HepG2 (cell line): Measurements from ENCODE around the gene KLHL12. TPM values are rescaled to one million over a fixed set of nuclear protein-coding genes. Genes with fewer than 3 reads are reported as not detected.

Experiments used
- CEBPB ChIP-seq: IDR thresholded peaks from 2 replicates; pipeline ENCODE4 v1.6.1; 2011; ENCODE audit warnings: low read depth, low read length, improper control_type of control experiment, borderline replicate concordance
- DMAP1 ChIP-seq: IDR thresholded peaks from 2 replicates; pipeline ENCODE4 v1.6.1; 2016
- EP300 ChIP-seq, 3 experiments: sonication (generic) in 1 of 3; formaldehyde crosslinking in 1 of 3; IDR thresholded peaks; 2 replicates each; pipeline versions ENCODE4 v1.5.1 to v1.6.1; 2011 to 2020; ENCODE audit warnings: low read depth in 2 of 3, low read length in 2 of 3, borderline replicate concordance in 1 of 3, improper control_type of control experiment in 1 of 3, mild to moderate bottlenecking in 1 of 3, missing genetic modification reagents in 1 of 3, moderate library complexity in 1 of 3
- GABPB1 ChIP-seq: IDR thresholded peaks from 2 replicates; pipeline ENCODE4 v1.6.1; 2016; ENCODE audit warnings: mild to moderate bottlenecking, missing genetic modification reagents, moderate library complexity, missing compliant biosample characterization
- GATAD2A ChIP-seq: IDR thresholded peaks from 2 replicates; pipeline ENCODE4 v1.6.1; 2016
- HNF4G ChIP-seq, 2 experiments: sonication (generic) in 1 of 2; formaldehyde crosslinking in 1 of 2; IDR thresholded peaks; 2 replicates each; pipeline versions ENCODE4 v1.4.0 to v1.6.1; 2011 to 2020; ENCODE audit warnings: borderline replicate concordance in 2 of 2, low read depth in 2 of 2, mild to moderate bottlenecking in 2 of 2, low read length in 1 of 2, missing genetic modification reagents in 1 of 2, moderate library complexity in 1 of 2
- IKZF5 ChIP-seq: IDR thresholded peaks from 2 replicates; pipeline ENCODE4 v1.6.1; 2018; ENCODE audit warnings: missing genetic modification reagents, mild to moderate bottlenecking, missing compliant biosample characterization
- MAF1 ChIP-seq: sonication (generic); formaldehyde crosslinking; IDR thresholded peaks from 2 replicates; pipeline ENCODE4 v1.5.0; 2020; ENCODE audit warnings: missing genetic modification reagents, borderline replicate concordance
- MTF1 ChIP-seq: sonication (generic); formaldehyde crosslinking; IDR thresholded peaks from 2 replicates; pipeline ENCODE4 v1.5.0; 2020; ENCODE audit warnings: missing genetic modification reagents
- NR2C2 ChIP-seq: sonication (generic); formaldehyde crosslinking; IDR thresholded peaks from 2 replicates; pipeline ENCODE4 v1.4.0; 2020; ENCODE audit warnings: missing genetic modification reagents, mild to moderate bottlenecking, moderate library complexity, borderline replicate concordance
- PAX8 ChIP-seq: sonication (generic); formaldehyde crosslinking; IDR thresholded peaks from 2 replicates; pipeline ENCODE4 v1.8.0; 2022; ENCODE audit warnings: mild to moderate bottlenecking, missing genetic modification reagents, borderline replicate concordance
- RAD51 ChIP-seq: fragments of 450-650 bp; IDR thresholded peaks from 2 replicates; pipeline ENCODE4 v1.6.1; 2016; ENCODE audit warnings: borderline replicate concordance
- SAFB2 ChIP-seq: sonication (generic); formaldehyde crosslinking; IDR thresholded peaks from 2 replicates; pipeline ENCODE4 v1.5.1; 2020; ENCODE audit warnings: missing genetic modification reagents, low read depth, mild to moderate bottlenecking, borderline replicate concordance
- SOX5 ChIP-seq: IDR thresholded peaks from 2 replicates; pipeline ENCODE4 v1.6.1; 2016; ENCODE audit warnings: borderline replicate concordance
- TCF7 ChIP-seq: sonication (generic); IDR thresholded peaks from 2 replicates; pipeline ENCODE4 v1.6.1; 2016; ENCODE audit warnings: antibody characterized with exemption, low read depth
- ZFP41 ChIP-seq: sonication (generic); formaldehyde crosslinking; IDR thresholded peaks from 2 replicates; pipeline ENCODE4 v1.4.0; 2020; ENCODE audit warnings: mild to moderate bottlenecking, missing genetic modification reagents, borderline replicate concordance
- ZFX ChIP-seq: sonication (generic); formaldehyde crosslinking; IDR thresholded peaks from 2 replicates; pipeline ENCODE4 v1.4.0; 2020; ENCODE audit warnings: mild to moderate bottlenecking, low read depth, missing genetic modification reagents, moderate library complexity
- ZNF12 ChIP-seq: sonication (generic); formaldehyde crosslinking; IDR thresholded peaks from 2 replicates; pipeline ENCODE4 v1.5.0; 2020; ENCODE audit warnings: missing genetic modification reagents
- ZNF335 ChIP-seq: sonication (generic); formaldehyde crosslinking; IDR thresholded peaks from 2 replicates; pipeline ENCODE4 v1.4.0; 2020; ENCODE audit warnings: missing genetic modification reagents
- ZNF572 ChIP-seq: sonication (generic); formaldehyde crosslinking; IDR thresholded peaks from 2 replicates; pipeline ENCODE4 v1.5.1; 2020; ENCODE audit warnings: mild to moderate bottlenecking, missing genetic modification reagents
- ZNF597 ChIP-seq: sonication (generic); formaldehyde crosslinking; IDR thresholded peaks from 2 replicates; pipeline ENCODE4 v1.5.0; 2020; ENCODE audit warnings: missing genetic modification reagents
- ZNF816 ChIP-seq: sonication (generic); formaldehyde crosslinking; IDR thresholded peaks from 2 replicates; pipeline ENCODE4 v1.8.0; 2022; ENCODE audit warnings: missing genetic modification reagents, mild to moderate bottlenecking, borderline replicate concordance
- polyA plus RNA-seq, 8 experiments: library from polyadenylated mRNA; depleted of rRNA in 3 of 8; stranded (reverse) in 7 of 8; unstranded in 1 of 8; fragments of >200 nt; fragmentation: Illumina TruSeq in 4 of 8; extraction: Trizol in 4 of 8; gene quantifications; 2 replicates each; pipeline versions ENCODE4 v1.2.1 to v1.2.3, GENCODE V29; 2011 to 2016; ENCODE audit warnings: low read depth in 4 of 8, missing spikeins in 1 of 8, mixed read lengths in 1 of 8; ENCODE audit not compliant: insufficient read depth in 1 of 8
- total RNA-seq, 5 experiments: library from RNA; depleted of rRNA; stranded (reverse); fragments of >200 nt; fragmentation: Illumina TruSeq; extraction: Trizol; gene quantifications; 2 replicates each; pipeline ENCODE4 v1.2.3, GENCODE V29; 2016; ENCODE audit warnings: low read depth in 1 of 5
- TF ChIP-seq, protein P1 (sequence below): sonication (generic); formaldehyde crosslinking; IDR thresholded peaks from 2 replicates; pipeline ENCODE4 v1.8.1; 2022; ENCODE audit warnings: mild to moderate bottlenecking, missing genetic modification reagents
- TF ChIP-seq, protein P2 (sequence below): sonication (generic); formaldehyde crosslinking; conservative IDR thresholded peaks from 2 replicates; pipeline ENCODE4 v1.5.0; 2020; ENCODE audit warnings: missing genetic modification reagents

KLHL12 gene
- total and polyA plus RNA-seq, 2 of the 13 experiments (the other 11 are each of a cell fraction or from before 2014, with no cell fraction given): 19.2 to 25.2 TPM

GRCh38 chr1:202862679-202863560 lies 64.1 kb downstream of the KLHL12 start (continued):
- TF ChIP-seq IKZF5 (0 out of 2 replicates have a peak, but pooled peaks have one; percentile 19), DMAP1 (no peak), NR2C2 (CRISPR knock-in tag) (peak; percentile 65; the same call in 1 of the 2 replicates), GATAD2A (CRISPR knock-in tag) (no peak), ZNF597 (CRISPR knock-in tag) (no peak), PAX8 (no peak), ZNF572 (CRISPR knock-in tag) (no peak), MAF1 (CRISPR knock-in tag) (no peak), ZNF816 (CRISPR knock-in tag) (no peak), HNF4G (IDR thresholded peaks at IDR 0.05; ENCODE audit: borderline replicate concordance, low read depth, low read length) (peak; percentile 89), HNF4G (CRISPR knock-in tag; IDR thresholded peaks at IDR 0.05; ENCODE audit: borderline replicate concordance, low read depth) (peak; percentile 64; the same call in 1 of the 2 replicates), RAD51 (no peak), ZFP41 (no peak), TCF7 (peak; percentile 20; the same call in 1 of the 2 replicates), ZNF335 (CRISPR knock-in tag) (peak; percentile 32; the same call in 1 of the 2 replicates), SOX5 (peak; percentile 19; the same call in 1 of the 2 replicates), ZNF12 (no peak), GABPB1 (CRISPR knock-in tag) (no peak), ZFX (no peak), CEBPB (peak; percentile 50; the same call in 1 of the 2 replicates), SAFB2 (CRISPR knock-in tag) (no peak), EP300 (IDR thresholded peaks at IDR 0.05; ENCODE audit: low read depth in 2 of 2, low read length in 2 of 2) (peak in 1 of 2 experiments; percentile 64; a peak in 2 of 4 replicates), EP300 (CRISPR knock-in tag; IDR thresholded peaks at IDR 0.05; ENCODE audit: borderline replicate concordance) (peak; percentile 63; the same call in 1 of the 2 replicates), MTF1 (CRISPR knock-in tag) (no peak)
- TF ChIP-seq, protein P1, sequence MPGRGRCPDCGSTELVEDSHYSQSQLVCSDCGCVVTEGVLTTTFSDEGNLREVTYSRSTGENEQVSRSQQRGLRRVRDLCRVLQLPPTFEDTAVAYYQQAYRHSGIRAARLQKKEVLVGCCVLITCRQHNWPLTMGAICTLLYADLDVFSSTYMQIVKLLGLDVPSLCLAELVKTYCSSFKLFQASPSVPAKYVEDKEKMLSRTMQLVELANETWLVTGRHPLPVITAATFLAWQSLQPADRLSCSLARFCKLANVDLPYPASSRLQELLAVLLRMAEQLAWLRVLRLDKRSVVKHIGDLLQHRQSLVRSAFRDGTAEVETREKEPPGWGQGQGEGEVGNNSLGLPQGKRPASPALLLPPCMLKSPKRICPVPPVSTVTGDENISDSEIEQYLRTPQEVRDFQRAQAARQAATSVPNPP: no peak
- TF ChIP-seq, protein P2, sequence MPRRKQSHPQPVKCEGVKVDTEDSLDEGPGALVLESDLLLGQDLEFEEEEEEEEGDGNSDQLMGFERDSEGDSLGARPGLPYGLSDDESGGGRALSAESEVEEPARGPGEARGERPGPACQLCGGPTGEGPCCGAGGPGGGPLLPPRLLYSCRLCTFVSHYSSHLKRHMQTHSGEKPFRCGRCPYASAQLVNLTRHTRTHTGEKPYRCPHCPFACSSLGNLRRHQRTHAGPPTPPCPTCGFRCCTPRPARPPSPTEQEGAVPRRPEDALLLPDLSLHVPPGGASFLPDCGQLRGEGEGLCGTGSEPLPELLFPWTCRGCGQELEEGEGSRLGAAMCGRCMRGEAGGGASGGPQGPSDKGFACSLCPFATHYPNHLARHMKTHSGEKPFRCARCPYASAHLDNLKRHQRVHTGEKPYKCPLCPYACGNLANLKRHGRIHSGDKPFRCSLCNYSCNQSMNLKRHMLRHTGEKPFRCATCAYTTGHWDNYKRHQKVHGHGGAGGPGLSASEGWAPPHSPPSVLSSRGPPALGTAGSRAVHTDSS (CRISPR knock-in tag): no peak
